HL-60 (cell line): ENCODE measurements around the gene GRK5.

Experiments used
- DNase-seq, 2 experiments: peaks; one replicate each; pipeline ENCODE4 v3.0.0-alpha.2; 2010 to 2020; ENCODE audit warnings: low read depth in 1 of 2, low spot score in 1 of 2
- H3K27ac ChIP-seq: fragments of 250-450 bp; sonication (Bioruptor Pico); replicated peaks from 2 replicates; pipeline ENCODE4 v1.5.1; 2020; ENCODE audit warnings: mild to moderate bottlenecking, moderate library complexity
- H3K27me3 ChIP-seq: fragments of 250-450 bp; sonication (Bioruptor Pico); 2 replicates; pipeline ENCODE4 v1.5.1; 2021; ENCODE audit warnings: mild to moderate bottlenecking, moderate library complexity; ENCODE audit not compliant: insufficient read depth, poor library complexity, severe bottlenecking
- H3K4me3 ChIP-seq: replicated peaks from 2 replicates; pipeline ENCODE4 v1.5.1; 2011; ENCODE audit warnings: mild to moderate bottlenecking, control low read depth, low read length; ENCODE audit not compliant: insufficient read depth
- GABPA ChIP-seq: IDR thresholded peaks from 2 replicates; pipeline ENCODE4 v1.6.1; 2012; ENCODE audit warnings: low read depth
- POLR2AphosphoS5 ChIP-seq: IDR thresholded peaks from 2 replicates; pipeline ENCODE4 v1.6.1; 2012; ENCODE audit warnings: low read depth
- SPI1 ChIP-seq: IDR thresholded peaks from 2 replicates; pipeline ENCODE4 v1.6.1; 2012; ENCODE audit warnings: low read depth, mild to moderate bottlenecking, borderline replicate concordance
- TF ChIP-seq, protein P1 (sequence below): IDR thresholded peaks from one replicate; pipeline ENCODE4 v1.5.1; 2011; ENCODE audit warnings: low read length, control low read depth, inconsistent platforms; ENCODE audit not compliant: insufficient read depth
- TF ChIP-seq, protein P2 (sequence below): IDR thresholded peaks from 2 replicates; pipeline ENCODE4 v1.6.1; 2012; ENCODE audit warnings: low read depth; ENCODE audit not compliant: insufficient replicate concordance

GRK5 gene

DNA sequence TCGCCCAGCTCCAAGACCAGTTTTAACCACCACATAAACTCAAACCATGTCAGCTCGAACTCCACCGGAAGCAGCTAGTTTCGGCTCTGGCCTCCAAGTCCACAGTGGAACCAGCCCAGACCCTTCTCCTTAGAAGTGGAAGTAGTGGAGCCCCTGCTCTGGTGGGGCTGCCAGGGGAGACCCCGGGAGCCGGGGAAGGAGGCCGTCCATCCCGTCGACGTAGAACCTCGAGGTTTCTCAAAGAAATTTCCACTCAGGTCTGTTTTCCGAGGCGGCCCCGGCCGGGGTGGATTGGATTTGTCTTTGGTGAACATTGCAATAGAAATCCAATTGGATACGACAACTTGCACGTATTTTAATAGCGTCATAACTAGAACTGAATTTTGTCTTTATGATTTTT, 247.6 kb downstream of the GRK5 start:
- no peak for DNase-seq
- no peak overlapping the region for H3K4me3 ChIP-seq
- no peak for TF ChIP-seq POLR2AphosphoS5
- TF ChIP-seq, protein P1, sequence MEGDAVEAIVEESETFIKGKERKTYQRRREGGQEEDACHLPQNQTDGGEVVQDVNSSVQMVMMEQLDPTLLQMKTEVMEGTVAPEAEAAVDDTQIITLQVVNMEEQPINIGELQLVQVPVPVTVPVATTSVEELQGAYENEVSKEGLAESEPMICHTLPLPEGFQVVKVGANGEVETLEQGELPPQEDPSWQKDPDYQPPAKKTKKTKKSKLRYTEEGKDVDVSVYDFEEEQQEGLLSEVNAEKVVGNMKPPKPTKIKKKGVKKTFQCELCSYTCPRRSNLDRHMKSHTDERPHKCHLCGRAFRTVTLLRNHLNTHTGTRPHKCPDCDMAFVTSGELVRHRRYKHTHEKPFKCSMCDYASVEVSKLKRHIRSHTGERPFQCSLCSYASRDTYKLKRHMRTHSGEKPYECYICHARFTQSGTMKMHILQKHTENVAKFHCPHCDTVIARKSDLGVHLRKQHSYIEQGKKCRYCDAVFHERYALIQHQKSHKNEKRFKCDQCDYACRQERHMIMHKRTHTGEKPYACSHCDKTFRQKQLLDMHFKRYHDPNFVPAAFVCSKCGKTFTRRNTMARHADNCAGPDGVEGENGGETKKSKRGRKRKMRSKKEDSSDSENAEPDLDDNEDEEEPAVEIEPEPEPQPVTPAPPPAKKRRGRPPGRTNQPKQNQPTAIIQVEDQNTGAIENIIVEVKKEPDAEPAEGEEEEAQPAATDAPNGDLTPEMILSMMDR: no peak
- TF ChIP-seq GABPA: no peak
- TF ChIP-seq, protein P2, sequence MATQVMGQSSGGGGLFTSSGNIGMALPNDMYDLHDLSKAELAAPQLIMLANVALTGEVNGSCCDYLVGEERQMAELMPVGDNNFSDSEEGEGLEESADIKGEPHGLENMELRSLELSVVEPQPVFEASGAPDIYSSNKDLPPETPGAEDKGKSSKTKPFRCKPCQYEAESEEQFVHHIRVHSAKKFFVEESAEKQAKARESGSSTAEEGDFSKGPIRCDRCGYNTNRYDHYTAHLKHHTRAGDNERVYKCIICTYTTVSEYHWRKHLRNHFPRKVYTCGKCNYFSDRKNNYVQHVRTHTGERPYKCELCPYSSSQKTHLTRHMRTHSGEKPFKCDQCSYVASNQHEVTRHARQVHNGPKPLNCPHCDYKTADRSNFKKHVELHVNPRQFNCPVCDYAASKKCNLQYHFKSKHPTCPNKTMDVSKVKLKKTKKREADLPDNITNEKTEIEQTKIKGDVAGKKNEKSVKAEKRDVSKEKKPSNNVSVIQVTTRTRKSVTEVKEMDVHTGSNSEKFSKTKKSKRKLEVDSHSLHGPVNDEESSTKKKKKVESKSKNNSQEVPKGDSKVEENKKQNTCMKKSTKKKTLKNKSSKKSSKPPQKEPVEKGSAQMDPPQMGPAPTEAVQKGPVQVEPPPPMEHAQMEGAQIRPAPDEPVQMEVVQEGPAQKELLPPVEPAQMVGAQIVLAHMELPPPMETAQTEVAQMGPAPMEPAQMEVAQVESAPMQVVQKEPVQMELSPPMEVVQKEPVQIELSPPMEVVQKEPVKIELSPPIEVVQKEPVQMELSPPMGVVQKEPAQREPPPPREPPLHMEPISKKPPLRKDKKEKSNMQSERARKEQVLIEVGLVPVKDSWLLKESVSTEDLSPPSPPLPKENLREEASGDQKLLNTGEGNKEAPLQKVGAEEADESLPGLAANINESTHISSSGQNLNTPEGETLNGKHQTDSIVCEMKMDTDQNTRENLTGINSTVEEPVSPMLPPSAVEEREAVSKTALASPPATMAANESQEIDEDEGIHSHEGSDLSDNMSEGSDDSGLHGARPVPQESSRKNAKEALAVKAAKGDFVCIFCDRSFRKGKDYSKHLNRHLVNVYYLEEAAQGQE: no peak
- TF ChIP-seq SPI1: no peak
- H3K27me3 ChIP-seq: no peaks in the 10 kb centered on the region
- H3K27ac ChIP-seq: no peak overlapping the region

DNA sequence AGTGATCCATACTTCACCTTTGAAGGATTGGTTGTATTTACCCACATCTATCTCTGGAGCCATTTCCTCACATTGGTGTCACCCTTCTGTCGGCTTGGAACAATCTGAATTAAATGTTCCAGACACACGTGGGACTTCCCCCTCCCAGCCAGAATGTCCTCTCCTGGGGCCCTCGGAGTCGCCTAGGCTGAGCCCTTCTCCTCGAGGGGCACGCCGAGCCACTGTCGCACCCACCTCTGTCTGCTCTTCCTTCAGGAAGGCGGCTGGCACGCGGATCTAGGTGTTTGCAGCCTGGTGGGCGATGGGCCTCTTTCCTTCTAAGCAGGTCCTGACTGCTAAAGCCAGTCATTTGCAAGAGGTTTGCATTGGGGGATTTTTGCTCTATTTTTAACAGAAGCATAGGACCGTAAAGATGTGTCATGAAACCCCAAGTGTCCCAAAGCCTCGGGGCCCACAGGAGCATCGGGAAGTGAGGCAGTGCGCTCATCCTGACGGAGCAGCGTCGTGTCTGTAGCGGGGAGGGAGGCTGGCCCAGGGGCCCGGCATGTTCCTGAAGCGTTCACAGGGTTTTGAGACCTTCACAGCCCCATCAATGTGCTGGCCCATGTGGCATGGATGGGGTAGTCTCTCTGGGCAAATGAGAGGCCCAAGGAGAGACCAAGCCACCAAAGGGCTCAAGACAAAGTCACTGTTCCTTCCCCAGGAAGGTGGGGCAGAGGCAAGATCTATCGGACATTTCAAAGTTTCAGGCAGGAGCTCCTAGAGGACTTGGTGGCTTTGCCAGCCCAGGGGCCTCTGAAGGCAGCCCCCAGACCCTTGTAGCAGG, 248.5 kb downstream of the GRK5 start:
- Histone ChIP-seq H3K27ac (no peak overlapping the region), H3K27me3 (no peaks in the 10 kb centered on the region), H3K4me3 (no peak overlapping the region)
- no peak for TF ChIP-seq POLR2AphosphoS5
- TF ChIP-seq, protein P1: no peak
- TF ChIP-seq, protein P2: no peak
- no peak for TF ChIP-seq GABPA
- TF ChIP-seq SPI1: no peak
- DNase-seq: no peak

DNA sequence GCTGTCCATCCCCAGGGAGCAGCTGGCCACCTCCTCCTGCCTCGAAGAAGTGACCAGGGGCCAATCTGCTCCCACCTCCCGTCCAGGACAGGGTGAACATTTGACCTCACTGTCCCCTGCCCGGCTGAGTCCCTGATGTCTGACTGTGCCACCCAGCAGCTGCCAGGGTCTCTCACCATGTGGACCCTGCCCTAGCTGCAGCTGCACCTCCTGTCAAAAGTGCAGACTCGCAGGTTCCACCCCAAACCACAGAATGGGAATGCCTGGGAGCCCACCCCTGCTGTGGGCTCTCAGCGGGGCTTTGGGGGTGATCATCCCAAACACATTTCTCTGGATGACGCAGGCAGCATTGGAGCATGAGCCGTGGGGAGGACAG, 249.1 kb downstream of the GRK5 start:
- H3K27me3 ChIP-seq: no peaks in the 10 kb centered on the region
- TF ChIP-seq GABPA (no peak), SPI1 (no peak)
- TF ChIP-seq, protein P1: no peak
- TF ChIP-seq, protein P2: no peak
- H3K27ac ChIP-seq: no peak overlapping the region
- no peak overlapping the region for H3K4me3 ChIP-seq
- no peak for DNase-seq
